Naive thymus-derived CD4-positive, alpha-beta T cell (primary cell): ENCODE measurements around the gene SNX25. TPM values are rescaled to one million over a fixed set of nuclear protein-coding genes. Genes with fewer than 3 reads are reported as not detected.

ENCODE experiments used
- ATAC-seq: fragments of 150-1000 bp; cut with Tn5 transposase; 2 replicates; pipeline ENCODE4 v1.10.0; 2021; ENCODE audit warnings: mild to moderate bottlenecking, moderate library complexity
- CTCF ChIA-PET: fragments of 350-600 bp; sonication (Branson Sonifier 250); formaldehyde crosslinking; loops from one replicate; lab custom pipeline; 2021; ENCODE audit warnings: antibody characterized with exemption; lab: Charles Lee
- POLR2A ChIA-PET: fragments of 350-600 bp; sonication (Branson Sonifier 250); formaldehyde crosslinking; loops from one replicate; lab custom pipeline; 2021; ENCODE audit warnings: antibody characterized with exemption, inconsistent platforms; lab: Charles Lee
- DNase-seq, 9 donors: peaks; one replicate each; pipeline versions ENCODE4 v3.0.0 to v3.0.0-alpha.2; 2020 to 2022; ENCODE audit warnings: mixed read lengths in 1 of 9
- H3K27ac ChIP-seq: one replicate; pipeline ENCODE4 v1.7.0; 2013; ENCODE audit warnings: mild to moderate bottlenecking, low read depth, low read length, moderate library complexity
- H3K27me3 ChIP-seq, 2 donors: one replicate each; pipeline ENCODE4 v1.7.0; 2013; ENCODE audit warnings: low read length in 2 of 2, mild to moderate bottlenecking in 2 of 2, moderate library complexity in 2 of 2; ENCODE audit not compliant: control insufficient read depth in 2 of 2, insufficient read depth in 2 of 2
- H3K36me3 ChIP-seq, 3 experiments: 1 replicate in 2 of 3; 2 replicates in 1 of 3; pipeline ENCODE4 v1.7.0; 2013; ENCODE audit warnings: low read length in 3 of 3, mild to moderate bottlenecking in 3 of 3, moderate library complexity in 1 of 3; ENCODE audit not compliant: insufficient read depth in 3 of 3, control insufficient read depth in 2 of 3
- H3K4me1 ChIP-seq, 2 donors: one replicate each; pipeline ENCODE4 v1.7.0; 2013; ENCODE audit warnings: low read length in 2 of 2, mild to moderate bottlenecking in 2 of 2, moderate library complexity in 1 of 2; ENCODE audit not compliant: control insufficient read depth in 2 of 2, insufficient read depth in 2 of 2
- H3K4me3 ChIP-seq: 2 replicates; pipeline ENCODE4 v1.7.0; 2013; ENCODE audit warnings: mild to moderate bottlenecking, low read length
- H3K9me3 ChIP-seq, 3 experiments: 1 replicate in 2 of 3; 2 replicates in 1 of 3; pipeline ENCODE4 v1.7.0; 2013; ENCODE audit warnings: low read length in 3 of 3; ENCODE audit not compliant: control insufficient read depth in 2 of 3
- H3K27ac Mint-ChIP-seq, 9 donors: one replicate each; pipeline ENCODE4 v1.8.0; 2020 to 2022; ENCODE audit warnings: mixed read lengths in 9 of 9, mild to moderate bottlenecking in 8 of 9, moderate library complexity in 5 of 9, inconsistent platforms in 2 of 9
- H3K27me3 Mint-ChIP-seq, 5 donors: one replicate each; pipeline ENCODE4 v1.8.0; 2021 to 2022; ENCODE audit warnings: mixed read lengths in 5 of 5, mild to moderate bottlenecking in 1 of 5
- H3K36me3 Mint-ChIP-seq, 5 donors: one replicate each; pipeline ENCODE4 v1.8.0; 2020 to 2022; ENCODE audit warnings: mixed read lengths in 5 of 5, mild to moderate bottlenecking in 3 of 5, inconsistent platforms in 1 of 5
- H3K4me1 Mint-ChIP-seq, 7 donors: one replicate each; pipeline ENCODE4 v1.8.0; 2020 to 2022; ENCODE audit warnings: mixed read lengths in 7 of 7, mild to moderate bottlenecking in 3 of 7, inconsistent platforms in 1 of 7
- H3K4me3 Mint-ChIP-seq, 10 donors: one replicate each; pipeline ENCODE4 v1.8.0; 2020 to 2022; ENCODE audit warnings: mild to moderate bottlenecking in 10 of 10, mixed read lengths in 10 of 10, moderate library complexity in 6 of 10, inconsistent platforms in 2 of 10
- H3K9me3 Mint-ChIP-seq, 11 donors: one replicate each; pipeline ENCODE4 v1.8.0; 2020 to 2022; ENCODE audit warnings: mixed read lengths in 11 of 11, mild to moderate bottlenecking in 4 of 11, inconsistent platforms in 1 of 11, moderate library complexity in 1 of 11
- intact Hi-C, 2 donors: fragments of 100-400 bp; cut with micrococcal nuclease; formaldehyde crosslinking; loops; one replicate each; pipeline ENCODE4 v1.15.1; 2023
- polyA plus RNA-seq, 2 donors: library from polyadenylated mRNA; unstranded; fragments of 300-500 nt; fragmentation: Illumina TruSeq; gene quantifications; one replicate each; pipeline ENCODE4 v1.2.3, GENCODE V29; 2021
- total RNA-seq, 6 experiments: library from RNA in 5 of 6; stranded (reverse) in 5 of 6; gene quantifications; 1 replicate in 5 of 6; 2 replicates in 1 of 6; pipeline ENCODE4 v1.2.3 and lab custom pipeline; 2021 to 2026

SNX25 gene
- total and polyA plus RNA-seq, 7 experiments from 2014 or later = 3.9 to 18.9 (median 9.8) TPM

GRCh38 chr4:185339941-185340340, 130.5 kb downstream of the SNX25 start:
- ChIA-PET POLR2A (no interaction called here), CTCF (no interaction called here)
- Mint-ChIP-seq H3K27me3 (no peaks in the 10 kb centered on the region), H3K36me3 (peaks cover 0 to 54% (median 43%) of the 10 kb centered on the region in 5 donors), H3K27ac (peak overlapping the region in 2 of 9 donors; percentile 17 to 52), H3K9me3 (peaks cover 0 to 2% (median 0%) of the 10 kb centered on the region in 11 donors), H3K4me1 (peaks cover 7 to 49% (median 23%) of the 10 kb centered on the region in 7 donors), H3K4me3 (no peak overlapping the region)
- no peaks in the 10 kb centered on the region for H3K9me3 ChIP-seq
- no peaks in the 10 kb centered on the region for H3K36me3 ChIP-seq
- no peak overlapping the region for H3K4me3 ChIP-seq
- no peak for ATAC-seq
- H3K27me3 ChIP-seq = no peaks in the 10 kb centered on the region
- DNase-seq = no peak
- no peak overlapping the region for H3K27ac ChIP-seq
- intact Hi-C loops = no loop called here
- H3K4me1 ChIP-seq = peaks cover 3 to 7% of the 10 kb centered on the region in 2 donors

- Histone ChIP-seq H3K36me3 (no peaks in the 10 kb centered on the region), H3K4me3 (no peak overlapping the region), H3K27me3 (no peaks in the 10 kb centered on the region), H3K4me1 (peaks cover 3 to 13% of the 10 kb centered on the region in 2 donors), H3K27ac (no peak overlapping the region), H3K9me3 (no peaks in the 10 kb centered on the region)
- H3K9me3 Mint-ChIP-seq = peaks cover 0 to 2% (median 0%) of the 10 kb centered on the region in 11 donors
- POLR2A ChIA-PET = no interaction called here
- intact Hi-C loops = no loop called here
- DNase-seq = no peak
- H3K27me3 Mint-ChIP-seq = no peaks in the 10 kb centered on the region
- ATAC-seq = no peak
- CTCF ChIA-PET = no interaction called here
- H3K36me3 Mint-ChIP-seq = peaks cover 0 to 47% (median 35%) of the 10 kb centered on the region in 5 donors
- peak overlapping the region in 1 of 9 donors; percentile 19 for H3K27ac Mint-ChIP-seq
- H3K4me3 Mint-ChIP-seq = no peak overlapping the region
- H3K4me1 Mint-ChIP-seq = peaks cover 11 to 55% (median 28%) of the 10 kb centered on the region in 7 donors
Measured at GRCh38 chr4:185341377-185341776, 132.0 kb downstream of the SNX25 start.

- H3K27ac ChIP-seq = no peak overlapping the region
- no peaks in the 10 kb centered on the region for H3K36me3 ChIP-seq
- DNase-seq (no peak), ATAC-seq (no peak)
- H3K36me3 Mint-ChIP-seq = peaks cover 2 to 44% (median 33%) of the 10 kb centered on the region in 5 donors
- peaks cover 3 to 13% of the 10 kb centered on the region in 2 donors for H3K4me1 ChIP-seq
- H3K4me3 Mint-ChIP-seq = no peak overlapping the region
- H3K9me3 ChIP-seq = no peaks in the 10 kb centered on the region
- ChIA-PET CTCF (interaction anchor here (0.6 kb wide), 1 partner anchor 9 kb away, joined by 3 read pairs; no protein-coding TSS in a partner anchor), POLR2A (no interaction called here)
- H3K27me3 Mint-ChIP-seq = no peaks in the 10 kb centered on the region
- peaks cover 0 to 2% (median 0%) of the 10 kb centered on the region in 11 donors for H3K9me3 Mint-ChIP-seq
- H3K4me1 Mint-ChIP-seq = peaks cover 11 to 56% (median 28%) of the 10 kb centered on the region in 7 donors
- no peak overlapping the region for H3K4me3 ChIP-seq
- intact Hi-C loops = no loop called here
- H3K27me3 ChIP-seq = no peaks in the 10 kb centered on the region
- peak overlapping the region in 1 of 9 donors; percentile 47 for H3K27ac Mint-ChIP-seq
Measured at GRCh38 chr4:185341841-185342240, 132.4 kb downstream of the SNX25 start.

GRCh38 chr4:185343726-185344581, 134.6 kb downstream of the SNX25 start:
- ChIA-PET CTCF (no interaction called here), POLR2A (no interaction called here)
- H3K36me3 Mint-ChIP-seq = peaks cover 14 to 48% (median 35%) of the 10 kb centered on the region in 5 donors
- Histone ChIP-seq H3K36me3 (no peaks in the 10 kb centered on the region), H3K9me3 (no peaks in the 10 kb centered on the region), H3K27ac (no peak overlapping the region), H3K4me3 (no peak overlapping the region), H3K27me3 (no peaks in the 10 kb centered on the region), H3K4me1 (peaks cover 3 to 13% of the 10 kb centered on the region in 2 donors)
- H3K27ac Mint-ChIP-seq = peak overlapping the region in 7 of 9 donors; percentile 42 to 85 (median 59)
- H3K9me3 Mint-ChIP-seq = peaks cover 0 to 1% (median 0%) of the 10 kb centered on the region in 11 donors
- no peak for DNase-seq
- no peak for ATAC-seq
- peaks cover 11 to 58% (median 28%) of the 10 kb centered on the region in 7 donors for H3K4me1 Mint-ChIP-seq
- H3K4me3 Mint-ChIP-seq = peak overlapping the region in 3 of 10 donors; percentile 9 to 55 (median 28)
- intact Hi-C loops = no loop called here
- H3K27me3 Mint-ChIP-seq = no peaks in the 10 kb centered on the region

- Histone ChIP-seq H3K36me3 (no peaks in the 10 kb centered on the region), H3K9me3 (no peaks in the 10 kb centered on the region), H3K27ac (no peak overlapping the region), H3K4me3 (no peak overlapping the region), H3K4me1 (peaks cover 3 to 13% of the 10 kb centered on the region in 2 donors), H3K27me3 (no peaks in the 10 kb centered on the region)
- intact Hi-C loops = no loop called here
- Mint-ChIP-seq H3K9me3 (peaks cover 0 to 1% (median 0%) of the 10 kb centered on the region in 11 donors), H3K27ac (peak overlapping the region in 7 of 9 donors; percentile 44 to 92 (median 74)), H3K36me3 (peaks cover 16 to 50% (median 41%) of the 10 kb centered on the region in 5 donors), H3K4me3 (peak overlapping the region in 8 of 10 donors; percentile 14 to 70 (median 50)), H3K4me1 (peaks cover 11 to 49% (median 19%) of the 10 kb centered on the region in 7 donors), H3K27me3 (no peaks in the 10 kb centered on the region)
- DNase-seq = peak in 2 of 9 donors; percentile 1 to 8
- CTCF ChIA-PET = no interaction called here
- no peak for ATAC-seq
- POLR2A ChIA-PET = no interaction called here
Measured at GRCh38 chr4:185344743-185345538, 135.5 kb downstream of the SNX25 start.

GRCh38 chr4:185346975-185347601, 137.7 kb downstream of the SNX25 start:
- H3K27ac Mint-ChIP-seq = peak overlapping the region in 1 of 9 donors; percentile 21
- Histone ChIP-seq H3K4me1 (peaks cover 3 to 13% of the 10 kb centered on the region in 2 donors), H3K4me3 (no peak overlapping the region), H3K36me3 (no peaks in the 10 kb centered on the region), H3K27ac (no peak overlapping the region), H3K9me3 (no peaks in the 10 kb centered on the region), H3K27me3 (no peaks in the 10 kb centered on the region)
- POLR2A ChIA-PET = no interaction called here
- H3K36me3 Mint-ChIP-seq = peaks cover 23 to 59% (median 42%) of the 10 kb centered on the region in 5 donors
- ATAC-seq (no peak), DNase-seq (no peak)
- no peak overlapping the region for H3K4me3 Mint-ChIP-seq
- intact Hi-C loops = no loop called here
- peaks cover 11 to 35% (median 14%) of the 10 kb centered on the region in 7 donors for H3K4me1 Mint-ChIP-seq
- peaks cover 0 to 1% (median 0%) of the 10 kb centered on the region in 11 donors for H3K9me3 Mint-ChIP-seq
- H3K27me3 Mint-ChIP-seq = no peaks in the 10 kb centered on the region
- CTCF ChIA-PET = no interaction called here
